Tibial nerve (tissue), 4 donors: ENCODE measurements around the gene FICD. TPM values are rescaled to one million over a fixed set of nuclear protein-coding genes. Genes with fewer than 3 reads are reported as not detected.
A peak's percentile ranks its signal among the peaks of the same experiment; 100 is the strongest.

Experiments used
- DNase-seq, 2 donors: peaks; one replicate each; pipeline ENCODE4 v3.0.0-alpha.2; 2019; ENCODE audit warnings: low spot score in 2 of 2
- H3K27ac ChIP-seq, 4 donors: fragments of 200-600 bp; sonication (generic) in 3 of 4; one replicate each; pipeline ENCODE4 v1.5.1; 2017 to 2019; ENCODE audit warnings: mild to moderate bottlenecking in 1 of 4
- H3K27me3 ChIP-seq, 2 donors: fragments of 200-600 bp; sonication (generic) in 1 of 2; one replicate each; pipeline versions ENCODE4 v1.5.1 to v1.6.0; 2017 to 2019
- H3K36me3 ChIP-seq, 3 donors: fragments of 200-600 bp; sonication (generic); one replicate each; pipeline ENCODE4 v1.5.1; 2018 to 2019
- H3K4me1 ChIP-seq, 4 donors: fragments of 200-600 bp; sonication (generic) in 3 of 4; one replicate each; pipeline ENCODE4 v1.5.1; 2017 to 2019
- H3K4me3 ChIP-seq, 4 donors: fragments of 200-600 bp; sonication (generic) in 3 of 4; one replicate each; pipeline ENCODE4 v1.5.1; 2017 to 2019; ENCODE audit warnings: mild to moderate bottlenecking in 1 of 4, moderate library complexity in 1 of 4
- H3K9me3 ChIP-seq, 4 donors: fragments of 200-600 bp; sonication (generic) in 3 of 4; one replicate each; pipeline ENCODE4 v1.5.1; 2017 to 2019
- EP300 ChIP-seq, 2 donors: sonication (generic); formaldehyde crosslinking; IDR thresholded peaks; one replicate each; pipeline ENCODE4 v1.6.1; 2017; ENCODE audit warnings: antibody characterized with exemption in 2 of 2, mild to moderate bottlenecking in 1 of 2
- POLR2A ChIP-seq, 2 donors: fragments of 450-650 bp; IDR thresholded peaks; one replicate each; pipeline ENCODE4 v1.6.1; 2017; ENCODE audit warnings: antibody characterized with exemption in 2 of 2, mild to moderate bottlenecking in 2 of 2, moderate library complexity in 2 of 2
- WGBS, 2 donors: methylation state at CpG; one replicate each; pipeline ENCODE4 v1.1.5; 2018; 5-methylcytosine and 5-hydroxymethylcytosine counted together
- total RNA-seq, 4 donors: library from RNA; depleted of rRNA; stranded (reverse); fragments of >200 nt; gene quantifications; one replicate each; pipeline ENCODE4 v1.1.0, GENCODE V29; 2016
- TF ChIP-seq, protein P1 (sequence below), 5 experiments: fragments of 200-600 bp in 3 of 5; fragments of 450-650 bp in 2 of 5; sonication (generic) in 3 of 5; IDR thresholded peaks; one replicate each; pipeline ENCODE4 v1.5.1; 2016 to 2019; ENCODE audit warnings: antibody characterized with exemption in 5 of 5, mild to moderate bottlenecking in 3 of 5, moderate library complexity in 2 of 5

The FICD gene
- total RNA-seq, 4 donors from 2014 or later = 4.8 to 13.2 (median 8.3) TPM

DNA sequence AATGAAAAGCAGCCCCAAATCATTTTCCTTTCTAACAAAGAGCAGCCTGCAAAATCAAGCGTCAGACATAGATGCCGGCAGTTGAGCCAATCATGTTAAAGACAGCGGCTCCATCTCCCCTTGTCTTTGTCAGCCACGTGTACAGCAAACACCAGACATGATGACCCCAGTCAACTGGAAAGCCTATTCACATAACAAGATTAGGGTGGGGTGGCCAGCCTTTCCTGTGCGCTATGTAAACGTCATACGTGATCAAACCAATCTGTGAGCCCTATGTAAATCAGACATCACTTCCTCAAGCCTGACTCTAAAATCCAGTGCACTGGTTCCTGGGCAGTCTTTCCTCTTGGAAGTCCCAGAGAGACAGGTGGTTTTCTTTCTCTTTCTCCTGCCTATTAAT is 9.9 kb upstream of the FICD start:
- Histone ChIP-seq H3K4me1 (no peaks in the 10 kb centered on the region), H3K9me3 (peaks cover 0 to 9% (median 2%) of the 10 kb centered on the region in 4 donors), H3K36me3 (no peaks in the 10 kb centered on the region), H3K4me3 (no peak overlapping the region), H3K27me3 (peaks cover 0 to 6% of the 10 kb centered on the region in 2 donors), H3K27ac (no peak overlapping the region)
- TF ChIP-seq POLR2A (IDR thresholded peaks at IDR 0.05) = no peak
- TF ChIP-seq, protein P1, sequence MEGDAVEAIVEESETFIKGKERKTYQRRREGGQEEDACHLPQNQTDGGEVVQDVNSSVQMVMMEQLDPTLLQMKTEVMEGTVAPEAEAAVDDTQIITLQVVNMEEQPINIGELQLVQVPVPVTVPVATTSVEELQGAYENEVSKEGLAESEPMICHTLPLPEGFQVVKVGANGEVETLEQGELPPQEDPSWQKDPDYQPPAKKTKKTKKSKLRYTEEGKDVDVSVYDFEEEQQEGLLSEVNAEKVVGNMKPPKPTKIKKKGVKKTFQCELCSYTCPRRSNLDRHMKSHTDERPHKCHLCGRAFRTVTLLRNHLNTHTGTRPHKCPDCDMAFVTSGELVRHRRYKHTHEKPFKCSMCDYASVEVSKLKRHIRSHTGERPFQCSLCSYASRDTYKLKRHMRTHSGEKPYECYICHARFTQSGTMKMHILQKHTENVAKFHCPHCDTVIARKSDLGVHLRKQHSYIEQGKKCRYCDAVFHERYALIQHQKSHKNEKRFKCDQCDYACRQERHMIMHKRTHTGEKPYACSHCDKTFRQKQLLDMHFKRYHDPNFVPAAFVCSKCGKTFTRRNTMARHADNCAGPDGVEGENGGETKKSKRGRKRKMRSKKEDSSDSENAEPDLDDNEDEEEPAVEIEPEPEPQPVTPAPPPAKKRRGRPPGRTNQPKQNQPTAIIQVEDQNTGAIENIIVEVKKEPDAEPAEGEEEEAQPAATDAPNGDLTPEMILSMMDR (IDR thresholded peaks at IDR 0.05) = no peak
- TF ChIP-seq EP300 (IDR thresholded peaks at IDR 0.05) = no peak
- DNase-seq = no peak
- WGBS, 2 donors = 69 to 72% methylated on average over 7 of the region's 7 CpGs

DNA sequence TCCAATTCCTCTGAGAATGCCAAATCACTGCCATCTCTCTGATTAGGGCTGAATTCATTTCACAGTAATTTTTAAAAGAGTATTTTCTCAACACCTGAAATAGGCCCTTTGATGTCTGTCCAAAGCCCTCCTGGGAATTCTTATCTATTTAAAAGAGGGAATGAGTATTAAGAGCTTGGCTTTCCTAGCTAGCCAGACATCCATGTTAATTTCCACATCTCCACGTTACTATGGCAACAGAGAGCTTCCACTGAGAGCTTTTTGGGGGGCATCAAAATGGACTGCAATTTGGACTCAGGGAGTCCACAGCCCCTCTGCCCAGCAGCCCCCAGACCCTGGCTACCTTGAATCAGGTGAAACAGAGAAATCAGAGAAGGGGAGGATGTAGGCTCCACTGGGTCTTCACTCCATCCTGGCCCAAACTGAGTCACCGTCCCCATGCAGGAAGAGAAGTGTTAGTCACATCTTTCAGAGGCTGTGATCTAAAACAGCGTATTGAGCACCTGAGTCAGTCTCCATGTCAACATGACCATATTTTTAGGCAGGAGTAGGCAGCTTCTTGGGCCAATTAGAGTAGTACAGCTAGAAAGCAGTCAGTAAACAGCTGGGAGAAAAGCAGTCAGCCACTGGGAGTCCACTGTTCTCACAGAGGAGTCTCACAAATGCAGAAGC is 7.0 kb upstream of the FICD start:
- H3K4me3 ChIP-seq = no peak overlapping the region
- WGBS, 2 donors = 73 to 87% methylated on average over 3 of the region's 3 CpGs
- DNase-seq = no peak
- no peak overlapping the region for H3K27ac ChIP-seq
- peaks cover 0 to 3% (median 0%) of the 10 kb centered on the region in 4 donors for H3K9me3 ChIP-seq
- no peaks in the 10 kb centered on the region for H3K36me3 ChIP-seq
- peaks cover 0 to 6% of the 10 kb centered on the region in 2 donors for H3K27me3 ChIP-seq
- TF ChIP-seq, protein P1 (IDR thresholded peaks at IDR 0.05) = no peak
- no peak for TF ChIP-seq EP300 (IDR thresholded peaks at IDR 0.05)
- no peak for TF ChIP-seq POLR2A (IDR thresholded peaks at IDR 0.05)
- H3K4me1 ChIP-seq = peaks cover 0 to 9% (median 1%) of the 10 kb centered on the region in 4 donors

DNA sequence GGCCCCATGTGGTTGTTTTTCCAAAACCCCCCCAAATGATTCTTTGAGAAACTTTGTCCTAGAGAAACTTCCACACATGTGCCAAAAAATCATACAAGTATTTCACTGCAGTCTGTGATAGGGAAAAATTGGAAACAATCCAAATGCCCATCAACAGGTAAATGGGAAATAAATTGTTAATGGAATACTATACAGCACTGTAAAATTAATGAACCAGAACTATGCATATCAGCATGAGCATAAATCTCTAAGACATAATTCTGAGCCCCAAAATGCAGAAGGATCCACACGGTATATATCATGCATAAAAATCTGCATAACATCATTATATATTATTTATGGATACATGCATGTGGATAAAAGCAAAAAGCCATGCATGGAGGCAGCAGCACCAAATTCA is 5.3 kb upstream of the FICD start:
- TF ChIP-seq EP300 (IDR thresholded peaks at IDR 0.05) (no peak), POLR2A (IDR thresholded peaks at IDR 0.05) (no peak)
- TF ChIP-seq, protein P1 (IDR thresholded peaks at IDR 0.05) = no peak
- DNase-seq = no peak
- 91 to 95% methylated on average over 1 of the region's 1 CpG for WGBS, 2 donors

DNA sequence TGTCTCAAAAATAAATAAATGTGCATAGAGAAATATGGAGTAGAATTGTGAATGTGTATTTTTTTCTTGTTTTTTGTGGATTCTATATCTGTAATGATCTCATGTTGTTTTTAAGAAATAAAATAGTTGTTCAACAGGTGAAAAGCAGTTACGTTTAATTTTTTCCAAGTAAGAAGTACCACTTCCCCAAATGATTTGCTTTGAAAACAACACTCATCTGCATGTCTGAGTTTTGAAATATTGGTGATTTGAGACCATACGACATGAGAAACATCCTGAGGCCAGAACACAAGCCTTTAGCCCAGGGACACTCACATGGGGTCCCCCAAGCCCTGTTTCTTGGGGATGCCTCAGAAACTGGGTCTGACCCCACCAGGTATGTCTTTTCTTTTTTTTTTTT is 4.2 kb upstream of the FICD start:
- 66 to 78% methylated on average over 2 of the region's 2 CpGs for WGBS, 2 donors
- H3K4me3 ChIP-seq = no peak overlapping the region
- H3K27me3 ChIP-seq = no peaks in the 10 kb centered on the region
- peaks cover 0 to 19% (median 5%) of the 10 kb centered on the region in 4 donors for H3K4me1 ChIP-seq
- H3K9me3 ChIP-seq = no peaks in the 10 kb centered on the region
- no peak for DNase-seq
- H3K27ac ChIP-seq = no peak overlapping the region
- TF ChIP-seq, protein P1 (IDR thresholded peaks at IDR 0.05) = no peak
- TF ChIP-seq POLR2A (IDR thresholded peaks at IDR 0.05) (no peak), EP300 (IDR thresholded peaks at IDR 0.05) (no peak)
- no peaks in the 10 kb centered on the region for H3K36me3 ChIP-seq

More for the DNA sequence above, 5.3 kb upstream of the FICD start:
- no peak overlapping the region for H3K27ac ChIP-seq
- peaks cover 0 to 2% of the 10 kb centered on the region in 2 donors for H3K27me3 ChIP-seq
- H3K36me3 ChIP-seq = no peaks in the 10 kb centered on the region
- H3K4me1 ChIP-seq = peaks cover 0 to 15% (median 1%) of the 10 kb centered on the region in 4 donors
- H3K4me3 ChIP-seq = no peak overlapping the region
- no peaks in the 10 kb centered on the region for H3K9me3 ChIP-seq

DNA sequence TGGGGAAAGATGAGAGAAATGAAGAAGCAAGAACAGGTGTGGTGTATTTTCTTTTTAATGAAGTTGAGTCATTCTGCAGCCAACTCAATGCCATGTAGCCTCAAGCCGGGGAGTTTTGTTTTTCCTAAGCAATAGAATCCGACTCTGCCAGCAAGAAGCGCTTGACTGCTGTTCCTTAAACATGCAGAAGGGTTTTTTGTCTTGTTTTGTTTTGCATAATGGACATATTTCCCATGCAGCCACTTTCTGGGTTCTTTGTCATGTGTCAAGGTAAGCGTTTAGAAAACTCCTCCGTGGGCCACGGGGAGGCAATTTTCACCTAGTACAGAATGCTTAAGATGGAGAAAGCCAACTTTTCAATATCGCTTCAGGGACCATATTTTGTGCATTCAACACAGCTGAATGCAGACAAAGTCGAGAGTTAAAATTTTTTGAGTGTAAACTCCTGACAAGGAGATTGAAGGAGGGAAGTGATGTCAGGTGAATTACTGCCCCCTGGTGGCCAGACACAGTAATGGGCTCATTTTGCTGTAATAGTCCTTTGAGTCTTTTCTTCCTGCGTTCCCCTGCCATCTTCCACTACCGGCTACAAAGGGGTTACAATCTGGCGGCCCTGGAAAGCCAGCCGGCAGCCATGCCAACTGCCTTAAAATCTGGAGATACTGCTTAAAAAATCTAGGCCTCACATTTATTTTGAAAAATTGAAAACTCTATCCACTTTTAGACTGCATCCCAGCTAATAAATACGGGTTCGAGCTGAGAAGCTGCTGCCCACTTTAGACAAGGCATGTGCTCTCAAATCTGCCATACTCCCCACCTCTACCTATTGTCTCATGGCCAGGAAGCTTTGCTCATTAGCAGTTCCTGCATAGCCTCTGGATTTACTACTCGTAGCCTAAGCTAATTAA is 3.2 kb upstream of the FICD start:
- no peak overlapping the region for H3K4me3 ChIP-seq
- TF ChIP-seq, protein P1 (IDR thresholded peaks at IDR 0.05) = peak; percentile 85 to 94 (median 87)
- no peak for TF ChIP-seq POLR2A (IDR thresholded peaks at IDR 0.05)
- TF ChIP-seq EP300 (IDR thresholded peaks at IDR 0.05) = no peak
- H3K4me1 ChIP-seq = peaks cover 0 to 30% (median 10%) of the 10 kb centered on the region in 4 donors
- no peaks in the 10 kb centered on the region for H3K9me3 ChIP-seq
- no peak overlapping the region for H3K27ac ChIP-seq
- 25 to 31% methylated on average over 15 of the region's 15 CpGs for WGBS, 2 donors
- no peaks in the 10 kb centered on the region for H3K27me3 ChIP-seq
- DNase-seq = peak; percentile 63 to 77
- no peaks in the 10 kb centered on the region for H3K36me3 ChIP-seq
